ENCODE data around the gene SPATA31C2. TPM values are rescaled to one million over a fixed set of nuclear protein-coding genes. Genes with fewer than 3 reads are reported as not detected.

SPATA31C2 gene
- total and polyA plus RNA-seq, 2 experiments from 2014 or later = not detected

GRCh38 chr9:88108779-88109178, 29.5 kb downstream of the SPATA31C2 start:
- no peaks in the 10 kb centered on the region for H3K79me2 ChIP-seq (ENCODE audit: insufficient read depth)
- no peak overlapping the region for H3K27ac ChIP-seq
- no peaks in the 10 kb centered on the region for H3K9me2 ChIP-seq (ENCODE audit: insufficient read depth)
- H3K36me3 ChIP-seq (ENCODE audit: low read depth) = no peaks in the 10 kb centered on the region
- TF ChIP-seq EZH2phosphoT487 (IDR thresholded peaks at IDR 0.05; ENCODE audit: insufficient read depth, low read depth) = no peak
- no peak for TF ChIP-seq EZH2 (IDR thresholded peaks at IDR 0.05; ENCODE audit: insufficient read depth, poor library complexity, severe bottlenecking)
- no peaks in the 10 kb centered on the region for H3K9me3 ChIP-seq (ENCODE audit: low read depth)
- H3F3A ChIP-seq (ENCODE audit: insufficient read depth) = no peaks in the 10 kb centered on the region
- H3K4me2 ChIP-seq (ENCODE audit: unreplicated experiment) = no peak overlapping the region
- H3K4me1 ChIP-seq (ENCODE audit: insufficient read depth) = no peaks in the 10 kb centered on the region
- no peak overlapping the region for H3K4me3 ChIP-seq
- no peaks in the 10 kb centered on the region for H4K20me1 ChIP-seq (ENCODE audit: insufficient read depth)
- no peak overlapping the region for H2AFZ ChIP-seq
- H3K9ac ChIP-seq = no peak overlapping the region
- WGBS, 2 experiments (ENCODE audit: low coverage in 1 of 2, low lambda C conversion rate in 2 of 2, missing lambda C conversion rate in 2 of 2) = 64 to 66% methylated on average over 4 of the region's 4 CpGs
- DNase-seq = no peak
- in situ Hi-C loops (cut with MboI) = no loop called here
- H3K27me3 ChIP-seq (replicated peaks; ENCODE audit: insufficient read depth) = peaks cover 8% of the 10 kb centered on the region

GRCh38 chr9:88106492-88106891, 31.8 kb downstream of the SPATA31C2 start:
- in situ Hi-C loops (cut with MboI) = no loop called here
- no peak for TF ChIP-seq EZH2 (IDR thresholded peaks at IDR 0.05; ENCODE audit: insufficient read depth, poor library complexity, severe bottlenecking)
- H3K9ac ChIP-seq = no peak overlapping the region
- H3K36me3 ChIP-seq (ENCODE audit: low read depth) = no peaks in the 10 kb centered on the region
- H3K9me3 ChIP-seq (ENCODE audit: low read depth) = no peaks in the 10 kb centered on the region
- no peak overlapping the region for H3K27ac ChIP-seq
- no peak overlapping the region for H3K4me3 ChIP-seq
- no peak overlapping the region for H2AFZ ChIP-seq
- no peak overlapping the region for H3K4me2 ChIP-seq (ENCODE audit: unreplicated experiment)
- no peaks in the 10 kb centered on the region for H3K4me1 ChIP-seq (ENCODE audit: insufficient read depth)
- no peaks in the 10 kb centered on the region for H4K20me1 ChIP-seq (ENCODE audit: insufficient read depth)
- H3K79me2 ChIP-seq (ENCODE audit: insufficient read depth) = no peaks in the 10 kb centered on the region
- 5% methylated on average over 4 of the region's 4 CpGs for WGBS, 2 experiments (ENCODE audit: low coverage in 1 of 2, low lambda C conversion rate in 2 of 2, missing lambda C conversion rate in 2 of 2)
- no peaks in the 10 kb centered on the region for H3K9me2 ChIP-seq (ENCODE audit: insufficient read depth)
- H3F3A ChIP-seq (ENCODE audit: insufficient read depth) = no peaks in the 10 kb centered on the region
- H3K27me3 ChIP-seq (replicated peaks; ENCODE audit: insufficient read depth) = peaks cover 16% of the 10 kb centered on the region
- peak; percentile 67 for DNase-seq

- WGBS, 2 experiments (ENCODE audit: low coverage in 1 of 2, low lambda C conversion rate in 2 of 2, missing lambda C conversion rate in 2 of 2) = 68 to 76% methylated on average over 10 of the region's 10 CpGs
- Histone ChIP-seq H3K4me1 (ENCODE audit: insufficient read depth) (no peaks in the 10 kb centered on the region), H3K4me3 (no peak overlapping the region), H3F3A (ENCODE audit: insufficient read depth) (no peaks in the 10 kb centered on the region), H3K79me2 (ENCODE audit: insufficient read depth) (no peaks in the 10 kb centered on the region), H4K20me1 (ENCODE audit: insufficient read depth) (no peaks in the 10 kb centered on the region), H2AFZ (no peak overlapping the region), H3K9me2 (ENCODE audit: insufficient read depth) (no peaks in the 10 kb centered on the region), H3K36me3 (ENCODE audit: low read depth) (no peaks in the 10 kb centered on the region), H3K9me3 (ENCODE audit: low read depth) (no peaks in the 10 kb centered on the region), H3K4me2 (ENCODE audit: unreplicated experiment) (no peak overlapping the region), H3K27ac (no peak overlapping the region), H3K27me3 (replicated peaks; ENCODE audit: insufficient read depth) (no peaks in the 10 kb centered on the region; the same call in none of the 2 replicates), H3K9ac (no peak overlapping the region)
- in situ Hi-C loops (cut with MboI) = no loop called here
- DNase-seq = no peak
- TF ChIP-seq EZH2phosphoT487 (IDR thresholded peaks at IDR 0.05; ENCODE audit: insufficient read depth, low read depth) = no peak
- no peak for TF ChIP-seq EZH2 (IDR thresholded peaks at IDR 0.05; ENCODE audit: insufficient read depth, poor library complexity, severe bottlenecking)
Observed at GRCh38 chr9:88092797-88093331, 45.4 kb downstream of the SPATA31C2 start.

GRCh38 chr9:88090151-88090581, 48.1 kb downstream of the SPATA31C2 start:
- in situ Hi-C loops (cut with MboI) = no loop called here
- H3K79me2 ChIP-seq (ENCODE audit: insufficient read depth) = no peaks in the 10 kb centered on the region
- H3K4me1 ChIP-seq (ENCODE audit: insufficient read depth) = no peaks in the 10 kb centered on the region
- H3K27ac ChIP-seq = no peak overlapping the region
- no peak for DNase-seq
- H3K9ac ChIP-seq = no peak overlapping the region
- H3K36me3 ChIP-seq (ENCODE audit: low read depth) = no peaks in the 10 kb centered on the region
- no peak overlapping the region for H2AFZ ChIP-seq
- no peaks in the 10 kb centered on the region; the same call in none of the 2 replicates for H3K27me3 ChIP-seq (replicated peaks; ENCODE audit: insufficient read depth)
- no peaks in the 10 kb centered on the region for H3K9me3 ChIP-seq (ENCODE audit: low read depth)
- no peaks in the 10 kb centered on the region for H3F3A ChIP-seq (ENCODE audit: insufficient read depth)
- TF ChIP-seq EZH2phosphoT487 (IDR thresholded peaks at IDR 0.05; ENCODE audit: insufficient read depth, low read depth) = no peak
- TF ChIP-seq EZH2 (IDR thresholded peaks at IDR 0.05; ENCODE audit: insufficient read depth, poor library complexity, severe bottlenecking) = no peak
- H3K4me3 ChIP-seq = no peak overlapping the region
- no peaks in the 10 kb centered on the region for H4K20me1 ChIP-seq (ENCODE audit: insufficient read depth)
- H3K4me2 ChIP-seq (ENCODE audit: unreplicated experiment) = no peak overlapping the region
- WGBS, 2 experiments (ENCODE audit: low coverage in 1 of 2, low lambda C conversion rate in 2 of 2, missing lambda C conversion rate in 2 of 2) = 63 to 69% methylated on average over 4 of the region's 4 CpGs
- no peaks in the 10 kb centered on the region for H3K9me2 ChIP-seq (ENCODE audit: insufficient read depth)

- Histone ChIP-seq H3K27me3 (replicated peaks; ENCODE audit: insufficient read depth) (peaks cover 4% of the 10 kb centered on the region), H3K9me3 (ENCODE audit: low read depth) (no peaks in the 10 kb centered on the region), H4K20me1 (ENCODE audit: insufficient read depth) (no peaks in the 10 kb centered on the region), H3K4me3 (no peak overlapping the region), H3K9me2 (ENCODE audit: insufficient read depth) (no peaks in the 10 kb centered on the region), H3K79me2 (ENCODE audit: insufficient read depth) (no peaks in the 10 kb centered on the region), H3K36me3 (ENCODE audit: low read depth) (no peaks in the 10 kb centered on the region), H3K9ac (no peak overlapping the region), H3F3A (ENCODE audit: insufficient read depth) (no peaks in the 10 kb centered on the region), H2AFZ (no peak overlapping the region), H3K4me2 (ENCODE audit: unreplicated experiment) (no peak overlapping the region), H3K27ac (no peak overlapping the region), H3K4me1 (ENCODE audit: insufficient read depth) (no peaks in the 10 kb centered on the region)
- DNase-seq = no peak
- in situ Hi-C loops (cut with MboI) = no loop called here
- WGBS, 2 experiments (ENCODE audit: low coverage in 1 of 2, low lambda C conversion rate in 2 of 2, missing lambda C conversion rate in 2 of 2) = 63% methylated on average over 6 of the region's 6 CpGs
- TF ChIP-seq EZH2 (IDR thresholded peaks at IDR 0.05; ENCODE audit: insufficient read depth, poor library complexity, severe bottlenecking) (no peak), EZH2phosphoT487 (IDR thresholded peaks at IDR 0.05; ENCODE audit: insufficient read depth, low read depth) (no peak)
Observed at GRCh38 chr9:88087906-88088305, 50.4 kb downstream of the SPATA31C2 start.
